A673 (cell line): ENCODE results near the gene CAMK1. TPM values are rescaled to one million over a fixed set of nuclear protein-coding genes. Genes with fewer than 3 reads are reported as not detected.

Source experiments
- BruUV-seq: library from RNA; stranded (reverse); fragments of 400-500 nt; replicated peaks from 2 replicates; lab custom pipeline; 2021; lab: Mats Ljungman, UMichigan
- CTCF ChIA-PET: fragments of 300-600 bp; sonication (Branson Sonifier 250); formaldehyde crosslinking; loops from one replicate; lab custom pipeline; 2022; ENCODE audit warnings: antibody characterized with exemption; lab: Charles Lee
- POLR2A ChIA-PET: fragments of 300-600 bp; sonication (Branson Sonifier 250); formaldehyde crosslinking; loops from one replicate; lab custom pipeline; 2022; ENCODE audit warnings: antibody characterized with exemption; ENCODE audit not compliant: low non-redundant PET; lab: Charles Lee
- DNase-seq: peaks from one replicate; pipeline ENCODE4 v3.0.0-alpha.2; 2015; ENCODE audit warnings: low spot score
- H3K27ac ChIP-seq: fragments of 200-600 bp; sonication (generic); 2 replicates; pipeline ENCODE4 v1.5.1; 2016; ENCODE audit warnings: mixed run types, low read depth, mild to moderate bottlenecking, mixed read lengths, antibody characterized with exemption, low read length; ENCODE audit not compliant: poor library complexity, severe bottlenecking
- H3K27me3 ChIP-seq: fragments of 200-600 bp; sonication (generic); replicated peaks from 2 replicates; pipeline ENCODE4 v1.6.1; 2017; ENCODE audit warnings: mixed run types, low read depth, mild to moderate bottlenecking, mixed read lengths, antibody characterized with exemption, low read length; ENCODE audit not compliant: insufficient read depth, poor library complexity
- H3K36me3 ChIP-seq: fragments of 200-600 bp; sonication (generic); 2 replicates; pipeline ENCODE4 v1.6.1; 2016; ENCODE audit warnings: mixed run types, mild to moderate bottlenecking, mixed read lengths, antibody characterized with exemption, low read length; ENCODE audit not compliant: insufficient read depth, poor library complexity, severe bottlenecking
- H3K4me1 ChIP-seq: fragments of 200-600 bp; sonication (generic); 2 replicates; pipeline ENCODE4 v1.6.1; 2017; ENCODE audit warnings: mixed run types, mild to moderate bottlenecking, mixed read lengths, antibody characterized with exemption, low read length; ENCODE audit not compliant: insufficient read depth, poor library complexity, severe bottlenecking
- H3K4me3 ChIP-seq: fragments of 200-600 bp; sonication (generic); 2 replicates; pipeline ENCODE4 v1.5.1; 2016; ENCODE audit warnings: low read depth, mixed run types, mild to moderate bottlenecking, mixed read lengths, low read length; ENCODE audit not compliant: poor library complexity, severe bottlenecking
- H3K9me3 ChIP-seq: fragments of 200-600 bp; sonication (generic); 2 replicates; pipeline ENCODE4 v1.6.1; 2016; ENCODE audit warnings: mixed run types, low read depth, mild to moderate bottlenecking, mixed read lengths, antibody characterized with exemption, low read length; ENCODE audit not compliant: poor library complexity, severe bottlenecking
- EZH2 ChIP-seq: fragments of 200-600 bp; sonication (generic); IDR thresholded peaks from 2 replicates; pipeline ENCODE4 v1.6.1; 2017; ENCODE audit warnings: borderline replicate concordance, low read depth, mild to moderate bottlenecking, mixed read lengths, antibody characterized with exemption, low read length; ENCODE audit not compliant: poor library complexity, severe bottlenecking
- intact Hi-C: fragments of 100-400 bp; cut with micrococcal nuclease; formaldehyde crosslinking; loops from one replicate; pipeline ENCODE4 v1.10.0; 2022; ENCODE audit not compliant: unreplicated experiment
- total RNA-seq: library from RNA; stranded (reverse); gene quantifications from 2 replicates; pipeline ENCODE4 v1.2.3, GENCODE V29; 2021
- TF ChIP-seq, protein P1 (sequence below): fragments of 300-800, 200-600 bp; sonication (generic); conservative IDR thresholded peaks from 2 replicates; pipeline ENCODE4 v1.5.1; 2017; ENCODE audit warnings: low read depth, mild to moderate bottlenecking, antibody characterized with exemption, low read length, moderate library complexity, mixed read lengths

CAMK1 gene
- total RNA-seq, 1 experiment from 2014 or later = 26.7 TPM

DNA sequence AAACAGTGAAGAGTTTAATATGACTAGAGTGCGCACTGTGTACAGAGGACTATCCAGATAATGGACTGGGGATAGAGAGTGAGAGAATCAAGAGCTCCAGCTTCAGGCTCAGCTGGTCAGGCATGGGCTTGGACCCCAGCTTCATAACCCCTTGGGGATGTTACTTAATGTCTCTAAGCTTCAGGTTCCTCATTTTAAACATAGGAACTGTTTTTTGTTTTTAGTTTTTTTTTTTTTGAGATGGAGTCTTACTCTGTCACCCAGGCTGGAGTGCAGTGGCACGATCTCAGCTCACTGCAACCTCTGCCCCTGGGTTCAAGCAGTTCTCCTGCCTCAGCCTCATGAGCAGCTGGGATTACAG lies 48.1 kb downstream of the CAMK1 start:
- Histone ChIP-seq H3K9me3 (no peaks in the 10 kb centered on the region), H3K27me3 (peaks cover 21% of the 10 kb centered on the region), H3K4me3 (no peak overlapping the region), H3K4me1 (no peaks in the 10 kb centered on the region), H3K36me3 (no peaks in the 10 kb centered on the region), H3K27ac (no peak overlapping the region)
- DNase-seq = no peak
- intact Hi-C loops = no loop called here
- POLR2A ChIA-PET = no interaction called here
- CTCF ChIA-PET = no interaction called here
- no TSS peak for BruUV-seq
- TF ChIP-seq EZH2 = no peak
- TF ChIP-seq, protein P1, sequence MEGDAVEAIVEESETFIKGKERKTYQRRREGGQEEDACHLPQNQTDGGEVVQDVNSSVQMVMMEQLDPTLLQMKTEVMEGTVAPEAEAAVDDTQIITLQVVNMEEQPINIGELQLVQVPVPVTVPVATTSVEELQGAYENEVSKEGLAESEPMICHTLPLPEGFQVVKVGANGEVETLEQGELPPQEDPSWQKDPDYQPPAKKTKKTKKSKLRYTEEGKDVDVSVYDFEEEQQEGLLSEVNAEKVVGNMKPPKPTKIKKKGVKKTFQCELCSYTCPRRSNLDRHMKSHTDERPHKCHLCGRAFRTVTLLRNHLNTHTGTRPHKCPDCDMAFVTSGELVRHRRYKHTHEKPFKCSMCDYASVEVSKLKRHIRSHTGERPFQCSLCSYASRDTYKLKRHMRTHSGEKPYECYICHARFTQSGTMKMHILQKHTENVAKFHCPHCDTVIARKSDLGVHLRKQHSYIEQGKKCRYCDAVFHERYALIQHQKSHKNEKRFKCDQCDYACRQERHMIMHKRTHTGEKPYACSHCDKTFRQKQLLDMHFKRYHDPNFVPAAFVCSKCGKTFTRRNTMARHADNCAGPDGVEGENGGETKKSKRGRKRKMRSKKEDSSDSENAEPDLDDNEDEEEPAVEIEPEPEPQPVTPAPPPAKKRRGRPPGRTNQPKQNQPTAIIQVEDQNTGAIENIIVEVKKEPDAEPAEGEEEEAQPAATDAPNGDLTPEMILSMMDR = no peak

DNA sequence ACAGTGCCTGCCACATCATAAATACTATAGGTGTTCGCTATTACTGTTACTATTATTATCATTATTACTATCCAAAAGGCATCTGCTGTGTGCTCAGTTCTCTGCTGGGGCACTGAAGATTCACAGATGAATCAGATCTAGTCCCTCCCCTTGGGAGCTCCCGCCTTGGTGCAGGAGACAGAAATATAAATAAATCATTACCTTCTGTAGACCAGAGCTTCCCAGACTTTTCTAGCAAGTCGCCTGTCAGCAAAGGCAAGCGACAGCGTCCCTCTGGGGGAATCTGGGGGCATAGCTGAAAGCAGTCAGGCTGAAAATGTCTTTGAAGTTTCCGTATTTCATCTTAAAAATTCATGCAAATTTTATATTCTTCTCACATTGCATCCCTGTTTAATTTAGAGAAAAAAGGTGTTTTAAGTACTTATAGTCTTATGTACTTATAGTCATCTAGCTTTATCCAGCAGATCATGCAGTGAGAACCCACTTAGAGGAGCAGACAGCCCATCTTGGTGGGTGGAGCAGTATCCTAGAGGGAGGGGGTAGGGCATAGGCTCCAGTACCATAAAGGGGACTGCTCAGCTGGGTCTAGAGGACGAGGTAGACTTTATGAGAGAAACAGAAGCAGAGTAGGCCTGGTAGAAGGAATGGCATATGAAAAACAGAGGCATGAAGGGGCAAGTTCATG lies 48.6 kb downstream of the CAMK1 start:
- H3K27me3 ChIP-seq = peaks cover 23% of the 10 kb centered on the region
- H3K4me3 ChIP-seq = no peak overlapping the region
- CTCF ChIA-PET = no interaction called here
- POLR2A ChIA-PET = no interaction called here
- intact Hi-C loops = no loop called here
- no peaks in the 10 kb centered on the region for H3K4me1 ChIP-seq
- H3K27ac ChIP-seq = no peak overlapping the region
- no peaks in the 10 kb centered on the region for H3K9me3 ChIP-seq
- no peak for DNase-seq
- BruUV-seq = no TSS peak
- no peak for TF ChIP-seq EZH2
- TF ChIP-seq, protein P1 = no peak
- no peaks in the 10 kb centered on the region for H3K36me3 ChIP-seq

DNA sequence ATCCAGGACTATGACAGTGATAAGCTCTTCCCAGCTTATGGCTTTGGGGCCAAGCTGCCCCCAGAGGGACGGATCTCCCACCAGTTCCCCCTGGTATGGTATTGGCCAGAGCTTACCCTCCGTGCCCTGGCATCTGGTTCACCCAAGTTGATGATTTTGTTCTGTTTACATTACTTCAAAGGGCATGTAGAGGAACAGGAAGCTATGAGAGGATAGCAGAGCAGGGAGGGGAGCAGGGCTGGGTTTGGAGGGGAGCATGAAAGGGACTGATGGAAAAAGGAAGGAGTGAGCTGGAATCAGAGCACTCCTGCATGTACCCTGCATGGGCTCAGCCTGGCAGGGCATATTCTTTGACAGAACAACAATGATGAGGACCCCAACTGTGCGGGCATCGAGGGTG lies 51.6 kb downstream of the CAMK1 start:
- no peaks in the 10 kb centered on the region for H3K9me3 ChIP-seq
- H3K27me3 ChIP-seq = peaks cover 25% of the 10 kb centered on the region
- intact Hi-C loops = no loop called here
- H3K27ac ChIP-seq = no peak overlapping the region
- no TSS peak for BruUV-seq
- H3K4me3 ChIP-seq = no peak overlapping the region
- H3K4me1 ChIP-seq = no peaks in the 10 kb centered on the region
- no peaks in the 10 kb centered on the region for H3K36me3 ChIP-seq
- TF ChIP-seq EZH2 = no peak
- TF ChIP-seq, protein P1 = no peak
- ChIA-PET CTCF (interaction anchor here (0.6 kb wide), 1 partner anchor 605 kb away, joined by 6 read pairs; no protein-coding TSS in a partner anchor), POLR2A (no interaction called here)
- DNase-seq = no peak
